KOPT-K1 (cell line): ENCODE results near the gene TMEM43.

Source experiments
- H3K27ac ChIP-seq: fragments of 200-600 bp; sonication (generic); 2 replicates; pipeline ENCODE4 v1.5.1; 2016; ENCODE audit warnings: antibody characterized with exemption, mild to moderate bottlenecking, low read depth, low read length; ENCODE audit not compliant: poor library complexity, severe bottlenecking
- H3K36me3 ChIP-seq: fragments of 200-600 bp; sonication (generic); 2 replicates; pipeline ENCODE4 v1.5.1; 2017; ENCODE audit warnings: antibody characterized with exemption, mild to moderate bottlenecking, low read length, moderate library complexity; ENCODE audit not compliant: insufficient read depth
- H3K9me3 ChIP-seq: fragments of 200-600 bp; sonication (generic); 2 replicates; pipeline ENCODE4 v1.5.1; 2017; ENCODE audit warnings: antibody characterized with exemption, low read length, mild to moderate bottlenecking; ENCODE audit not compliant: insufficient read depth, poor library complexity, severe bottlenecking

Gene TMEM43

GRCh38 chr3:14139771-14140170 is 14.9 kb downstream of the TMEM43 start:
- Histone ChIP-seq H3K36me3 (peaks cover 74% of the 10 kb centered on the region), H3K9me3 (no peaks in the 10 kb centered on the region), H3K27ac (no peak overlapping the region)

GRCh38 chr3:14140668-14141067 is 15.8 kb downstream of the TMEM43 start:
- no peaks in the 10 kb centered on the region for H3K9me3 ChIP-seq
- H3K27ac ChIP-seq, result no peak overlapping the region
- H3K36me3 ChIP-seq, result peaks cover 71% of the 10 kb centered on the region

- Histone ChIP-seq H3K36me3 (peaks cover 71% of the 10 kb centered on the region), H3K27ac (no peak overlapping the region), H3K9me3 (no peaks in the 10 kb centered on the region)
These were observed 16.3 kb downstream of the TMEM43 start for GRCh38 chr3:14141144-14141543.

- H3K27ac ChIP-seq, result no peak overlapping the region
- H3K36me3 ChIP-seq, result peaks cover 70% of the 10 kb centered on the region
- no peaks in the 10 kb centered on the region for H3K9me3 ChIP-seq
These were observed 16.9 kb downstream of the TMEM43 start for GRCh38 chr3:14141602-14142341.

DNA sequence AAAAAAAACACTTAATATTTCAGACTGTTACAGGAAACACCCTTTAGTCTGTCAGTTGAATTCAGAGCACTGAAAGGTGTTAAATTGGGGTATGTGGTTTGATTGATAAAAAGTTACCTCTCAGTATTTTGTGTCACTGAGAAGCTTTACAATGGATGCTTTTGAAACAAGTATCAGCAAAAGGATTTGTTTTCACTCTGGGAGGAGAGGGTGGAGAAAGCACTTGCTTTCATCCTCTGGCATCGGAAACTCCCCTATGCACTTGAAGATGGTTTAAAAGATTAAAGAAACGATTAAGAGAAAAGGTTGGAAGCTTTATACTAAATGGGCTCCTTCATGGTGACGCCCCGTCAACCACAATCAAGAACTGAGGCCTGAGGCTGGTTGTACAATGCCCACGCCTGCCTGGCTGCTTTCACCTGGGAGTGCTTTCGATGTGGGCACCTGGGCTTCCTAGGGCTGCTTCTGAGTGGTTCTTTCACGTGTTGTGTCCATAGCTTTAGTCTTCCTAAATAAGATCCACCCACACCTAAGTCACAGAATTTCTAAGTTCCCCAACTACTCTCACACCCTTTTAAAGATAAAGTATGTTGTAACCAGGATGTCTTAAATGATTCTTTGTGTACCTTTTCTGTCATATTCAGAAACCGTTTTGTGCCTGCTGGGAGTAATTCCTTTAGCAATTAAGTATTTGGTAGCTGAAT is 17.9 kb downstream of the TMEM43 start:
- Histone ChIP-seq H3K36me3 (peaks cover 68% of the 10 kb centered on the region), H3K9me3 (no peaks in the 10 kb centered on the region), H3K27ac (no peak overlapping the region)

DNA sequence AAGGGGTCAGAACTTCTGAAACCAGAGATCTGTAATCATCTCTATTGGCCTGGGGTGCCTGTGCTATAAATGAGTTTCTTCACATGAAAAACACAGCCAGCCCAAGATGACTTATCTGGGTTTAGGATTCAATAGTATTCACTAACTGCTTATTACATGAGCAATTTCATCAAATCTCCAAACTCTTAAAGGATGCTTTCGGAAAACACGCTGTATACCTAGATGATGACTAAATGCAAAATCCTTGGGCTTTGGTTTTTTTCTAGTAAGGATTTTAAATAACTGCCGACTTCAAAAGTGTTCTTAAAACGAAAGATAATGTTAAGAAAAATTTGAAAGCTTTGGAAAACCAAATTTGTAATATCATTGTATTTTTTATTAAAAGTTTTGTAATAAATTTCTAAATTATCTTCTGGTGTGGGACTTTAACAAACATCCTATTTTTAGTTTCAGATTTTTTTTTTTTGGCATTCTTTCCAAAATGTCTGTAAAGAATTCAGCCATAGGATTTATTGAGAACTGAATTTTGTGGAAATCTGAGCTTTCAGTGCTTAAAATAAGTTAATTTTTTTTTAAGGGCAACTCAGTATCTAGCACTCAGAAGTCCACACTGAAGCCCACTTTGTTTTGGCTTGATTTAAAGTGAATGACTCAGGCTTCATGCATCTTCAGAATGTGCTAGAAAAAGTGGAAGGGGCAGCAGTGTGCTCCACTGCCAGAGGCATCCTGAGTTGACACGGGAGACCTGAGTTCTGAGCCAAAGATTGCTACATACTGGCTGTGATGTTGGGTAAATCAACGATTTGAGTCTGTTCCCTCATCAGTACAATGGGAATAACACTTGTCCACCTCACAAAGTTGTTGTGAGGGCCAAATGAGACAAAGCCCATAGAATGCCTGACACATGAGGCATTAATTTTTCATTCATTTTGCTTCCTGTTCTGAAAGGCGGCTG is 18.7 kb downstream of the TMEM43 start:
- H3K9me3 ChIP-seq, result no peaks in the 10 kb centered on the region
- H3K36me3 ChIP-seq, result peaks cover 59% of the 10 kb centered on the region
- no peak overlapping the region for H3K27ac ChIP-seq

- H3K36me3 ChIP-seq, result peaks cover 49% of the 10 kb centered on the region
These were observed 19.7 kb downstream of the TMEM43 start for GRCh38 chr3:14144423-14145075.

DNA sequence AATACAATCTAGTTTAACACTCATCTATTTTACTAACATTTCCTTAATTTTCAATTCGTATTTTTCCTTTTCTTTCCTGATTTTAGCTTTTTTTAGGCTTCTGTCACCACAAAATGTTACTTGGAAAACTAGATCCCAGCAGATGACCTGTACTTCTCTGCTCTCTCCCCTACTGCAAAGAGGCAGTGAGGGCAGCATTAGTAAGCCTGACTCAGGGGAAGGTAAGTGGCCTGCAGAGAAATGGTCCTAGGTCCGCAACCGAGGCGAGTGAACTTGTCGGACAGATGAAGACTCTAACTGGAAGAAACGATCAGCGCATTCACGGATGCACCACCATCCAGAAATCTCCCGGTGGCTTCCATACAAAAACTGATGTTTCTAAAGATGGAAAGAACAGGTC is 20.4 kb downstream of the TMEM43 start:
- Histone ChIP-seq H3K9me3 (no peaks in the 10 kb centered on the region), H3K27ac (no peak overlapping the region), H3K36me3 (peaks cover 49% of the 10 kb centered on the region)

More at GRCh38 chr3:14144423-14145075, 19.7 kb downstream of the TMEM43 start:
- Histone ChIP-seq H3K9me3 (no peaks in the 10 kb centered on the region), H3K27ac (no peak overlapping the region)

GRCh38 chr3:14145670-14146380 is 21.0 kb downstream of the TMEM43 start:
- no peaks in the 10 kb centered on the region for H3K9me3 ChIP-seq
- no peak overlapping the region for H3K27ac ChIP-seq
- H3K36me3 ChIP-seq, result peaks cover 46% of the 10 kb centered on the region

GRCh38 chr3:14146381-14147065 is 21.7 kb downstream of the TMEM43 start:
- Histone ChIP-seq H3K9me3 (no peaks in the 10 kb centered on the region), H3K27ac (no peak overlapping the region), H3K36me3 (peaks cover 41% of the 10 kb centered on the region)

GRCh38 chr3:14147066-14147435 is 22.2 kb downstream of the TMEM43 start:
- no peak overlapping the region for H3K27ac ChIP-seq
- peaks cover 41% of the 10 kb centered on the region for H3K36me3 ChIP-seq

DNA sequence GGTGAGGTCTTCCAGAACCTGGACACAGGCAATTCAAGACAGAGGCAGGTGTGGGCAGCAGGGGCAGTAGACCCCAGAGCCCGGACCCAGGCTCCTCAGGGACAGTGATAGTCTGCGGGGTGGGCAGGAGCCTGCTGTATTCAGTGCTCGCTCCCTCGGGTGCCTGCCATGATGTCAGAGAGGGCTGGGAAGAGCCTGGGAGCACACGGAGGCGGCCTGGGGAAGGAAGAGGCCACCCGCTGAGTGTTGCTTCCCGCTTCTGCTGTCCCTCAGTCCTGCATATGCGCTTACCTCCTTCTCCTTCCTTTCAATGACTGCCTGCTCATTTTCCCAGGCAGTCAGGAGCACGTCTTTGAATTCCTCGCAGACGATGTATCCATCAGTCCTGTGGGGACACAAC is 22.8 kb downstream of the TMEM43 start:
- Histone ChIP-seq H3K27ac (no peak overlapping the region), H3K9me3 (no peaks in the 10 kb centered on the region), H3K36me3 (peaks cover 41% of the 10 kb centered on the region)

More at GRCh38 chr3:14147066-14147435, 22.2 kb downstream of the TMEM43 start:
- H3K9me3 ChIP-seq, result no peaks in the 10 kb centered on the region

GRCh38 chr3:14148041-14148985 is 23.5 kb downstream of the TMEM43 start:
- Histone ChIP-seq H3K9me3 (no peaks in the 10 kb centered on the region), H3K36me3 (peaks cover 46% of the 10 kb centered on the region), H3K27ac (no peak overlapping the region)
